H1 (cell line): ENCODE measurements around the gene FRMPD4. TPM values are rescaled to one million over a fixed set of nuclear protein-coding genes. Genes with fewer than 3 reads are reported as not detected.

ENCODE experiments used
- PHF8 ChIP-seq: fragments of 200-600 bp; sonication (generic); conservative IDR thresholded peaks from 2 replicates; pipeline ENCODE4 v1.7.1; 2012; ENCODE audit warnings: low read depth, mild to moderate bottlenecking, inconsistent platforms, low read length, moderate library complexity
- RFX5 ChIP-seq: IDR thresholded peaks from 2 replicates; pipeline ENCODE4 v1.6.1; 2011; ENCODE audit warnings: low read depth, low read length, improper control_type of control experiment, borderline replicate concordance
- polyA plus RNA-seq, 7 experiments: library from polyadenylated mRNA; depleted of rRNA in 3 of 7; stranded (reverse) in 5 of 7; unstranded in 2 of 7; fragments of >200 nt in 5 of 7; fragments of 200-250 nt in 2 of 7; gene quantifications; 1 replicate in 5 of 7; 2 replicates in 1 of 7; 4 replicates in 1 of 7; pipeline versions ENCODE4 v1.2.1 to v1.2.3, GENCODE V29; 2011 to 2013; ENCODE audit warnings: missing spikeins in 2 of 7, mixed read lengths in 2 of 7
- small RNA-seq: library from polyadenylated mRNA; stranded (forward); fragments of <200 nt; extraction: miRNeasy Mini kit (QIAGEN cat#:217004); gene quantifications from one replicate; pipeline ENCODE3, GENCODE V24; 2013; ENCODE audit not compliant: insufficient read depth
- total RNA-seq: library from RNA; stranded (reverse); fragmentation: NEBNext Ultra II Directional; extraction: Animal tissue kit (Norgen Biotek cat#: 25700); gene quantifications from 2 replicates; pipeline ENCODE4 v1.2.1, GENCODE V29; 2021

Gene FRMPD4
- total and polyA plus RNA-seq, 2 of the 8 experiments (the other 6 are each of a cell fraction or from before 2014, with no cell fraction given): 0.02 to 0.37 TPM

DNA sequence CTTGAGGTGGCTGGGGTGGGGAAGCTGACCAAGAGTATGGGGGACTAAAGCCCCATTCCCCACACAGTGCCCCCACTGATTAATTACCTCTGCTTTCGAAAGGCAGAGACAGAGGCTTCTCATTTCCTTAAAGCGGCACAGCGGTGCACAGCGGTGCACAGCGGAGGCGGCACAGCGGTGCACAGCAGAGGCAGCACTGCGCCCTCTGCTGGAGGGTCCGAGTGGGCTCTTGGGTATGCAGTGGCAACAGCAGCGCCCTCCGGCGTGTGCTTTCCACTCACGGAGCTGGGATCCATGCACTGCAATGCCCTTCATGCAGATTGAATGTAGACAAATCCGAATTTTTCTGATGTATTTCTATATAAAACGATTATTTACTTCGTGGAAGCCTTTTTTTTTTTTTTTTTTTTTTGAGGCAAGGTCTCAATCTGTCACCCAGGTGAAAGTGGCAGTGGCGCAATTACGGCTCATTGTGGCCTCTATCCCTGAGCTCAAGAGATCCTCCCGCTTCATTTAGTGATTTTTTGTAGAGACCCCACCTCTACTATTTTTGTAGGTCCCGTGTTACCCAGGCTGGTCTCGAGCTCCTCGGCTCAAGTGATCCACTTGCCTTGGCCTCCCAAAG lies 633.3 kb downstream of the FRMPD4 start (continued):
- no peak for TF ChIP-seq PHF8
- TF ChIP-seq RFX5: no peak

Small RNA genes within 50 kb of the gene (small RNA-seq; reads per million reads assigned to genes)
- gene AC119619.1 (not detected), gene RF00019 (not detected), gene RN7SKP290 (not detected)
